ENCODE measurements around the gene ZNF276. TPM values are rescaled to one million over a fixed set of nuclear protein-coding genes. Genes with fewer than 3 reads are reported as not detected.

The ZNF276 gene
- total and polyA plus RNA-seq, 2 of the 8 experiments (the other 6 are each of a cell fraction or from before 2014, with no cell fraction given), result 6.4 to 9.3 TPM

GRCh38 chr16:89709166-89709565, 12.2 kb upstream of the ZNF276 start:
- no peak overlapping the region for H2AFZ ChIP-seq (ENCODE audit: low read length)
- no peak overlapping the region for H3K4ac ChIP-seq (replicated peaks; ENCODE audit: insufficient read length, low read depth, low read length)
- 67% methylated on average over 9 of the region's 10 CpGs; no CpG with 5 or more reads in 1 of the 2 experiments for WGBS, 2 experiments (ENCODE audit: extremely low coverage in 1 of 2, insufficient coverage in 1 of 2, insufficient read length in 1 of 2, insufficient replicate concordance in 2 of 2, low coverage in 1 of 2, low lambda C conversion rate in 2 of 2, missing lambda C conversion rate in 1 of 2)
- ChIA-PET POLR2A (ENCODE audit: partially characterized antibody) (interaction anchor here (1.8 to 16.7 kb wide), 4 partner anchors 8 to 21 kb away, joined by 6 to 193 read pairs (median 52); partner anchors contain the start of gene VPS9D1), CTCF (ENCODE audit: partially characterized antibody) (interaction anchor here (1.0 to 7.2 kb wide), 8 partner anchors 9 to 151 kb away, joined by 3 to 69 read pairs (median 10); partner anchors contain the start of gene SPATA2L)
- H4K20me1 ChIP-seq (replicated peaks in 1 of 2; ENCODE audit: control insufficient read depth in 1 of 2, insufficient read depth in 2 of 2, low read length in 2 of 2), result peaks cover under 1 to 6% of the 10 kb centered on the region in 2 experiments
- H3K9me3 ChIP-seq (ENCODE audit: insufficient read depth in 2 of 2, low read depth in 1 of 2, low read length in 1 of 2), result no peaks in the 10 kb centered on the region
- peaks cover 0 to 4% (median 2%) of the 10 kb centered on the region in 4 experiments; a peak in 2 of 7 replicates for H3K27me3 ChIP-seq (replicated peaks in 1 of 4; ENCODE audit: control insufficient read depth in 3 of 4, extremely low read depth in 1 of 4, insufficient read depth in 3 of 4, low read length in 3 of 4)
- H2BK120ac ChIP-seq (replicated peaks; ENCODE audit: low read depth, low read length), result no peak overlapping the region
- H3K4me3 ChIP-seq (ENCODE audit: extremely low read depth in 1 of 4, insufficient read depth in 2 of 4, low read depth in 3 of 4, low read length in 4 of 4), result no peak overlapping the region
- no peak for TF ChIP-seq NANOG (IDR thresholded peaks at IDR 0.05; ENCODE audit: insufficient read depth, low read depth, low read length, poor library complexity, severe bottlenecking)
- no peak for TF ChIP-seq TBP (IDR thresholded peaks at IDR 0.05; ENCODE audit: low read depth, low read length)
- TF ChIP-seq NRF1 (IDR thresholded peaks at IDR 0.05; ENCODE audit: low read depth, low read length), result no peak
- no peak for TF ChIP-seq SUZ12 (IDR thresholded peaks at IDR 0.05; ENCODE audit: low read length)
- TF ChIP-seq YY1 (IDR thresholded peaks at IDR 0.05; ENCODE audit: low read depth, low read length), result no peak
- TF ChIP-seq TEAD4 (IDR thresholded peaks at IDR 0.05; ENCODE audit: low read depth, low read length), result peak; percentile 87
- no peak for TF ChIP-seq JUN (IDR thresholded peaks at IDR 0.05; ENCODE audit: low read depth, low read length)
- H4K91ac ChIP-seq (replicated peaks; ENCODE audit: insufficient read length, low read length), result peak overlapping the region; percentile 15
- H2BK12ac ChIP-seq (ENCODE audit: low read depth, low read length), result 0 out of 2 replicates have a peak overlapping the region, but pooled peaks have one; percentile 94
- no peak overlapping the region for H3K23ac ChIP-seq (ENCODE audit: insufficient read length)
- H3K4me1 ChIP-seq (replicated peaks in 1 of 4; ENCODE audit: control insufficient read depth in 3 of 4, insufficient read depth in 4 of 4, low read length in 3 of 4), result peaks cover 0 to 18% (median 13%) of the 10 kb centered on the region in 4 experiments; a peak in 6 of 7 replicates
- H3K79me1 ChIP-seq (ENCODE audit: low read depth, low read length), result no peaks in the 10 kb centered on the region
- no peak overlapping the region for H3K9ac ChIP-seq (replicated peaks in 1 of 4; ENCODE audit: extremely low read depth in 1 of 4, low read depth in 3 of 4, low read length in 3 of 4)
- no peak overlapping the region for H2AK5ac ChIP-seq (ENCODE audit: low read depth, low read length)
- no peak overlapping the region for H3K27ac ChIP-seq (ENCODE audit: low read depth, low read length)
- peak overlapping the region; percentile 46; the same call in 1 of the 2 replicates for H2BK15ac ChIP-seq (ENCODE audit: low read length)
- H3K4me2 ChIP-seq (ENCODE audit: insufficient read depth in 1 of 2, low read depth in 2 of 2, low read length in 2 of 2), result peak overlapping the region; percentile 6 to 35; a peak in 2 of 4 replicates
- FAIRE-seq (no peak), DNase-seq (ENCODE audit: low read depth in 1 of 2, low spot score in 2 of 2) (no peak)
- H3K23me2 ChIP-seq (ENCODE audit: low read depth, low read length), result peaks cover 3% of the 10 kb centered on the region; the same call in 1 of the 2 replicates
- H4K8ac ChIP-seq (ENCODE audit: extremely low read depth, insufficient read depth, low read length), result no peak overlapping the region
- H3K18ac ChIP-seq (ENCODE audit: extremely low read depth, low read length), result peak overlapping the region; percentile 78; the same call in 1 of the 2 replicates
- no peak overlapping the region for H3K14ac ChIP-seq (ENCODE audit: insufficient read length)
- no peak overlapping the region for H4K5ac ChIP-seq (ENCODE audit: insufficient read length, low read depth, low read length)
- 0 out of 2 replicates have a peak overlapping the region, but pooled peaks have one; percentile 71 for H2BK5ac ChIP-seq (ENCODE audit: low read depth, low read length)
- H3K79me2 ChIP-seq (ENCODE audit: control insufficient read depth in 1 of 2, insufficient read depth in 2 of 2, low read length in 2 of 2), result no peaks in the 10 kb centered on the region
- H2BK20ac ChIP-seq (ENCODE audit: low read length), result no peak overlapping the region
- H3K56ac ChIP-seq (replicated peaks; ENCODE audit: insufficient read length, low read depth, low read length), result no peak overlapping the region
- peaks cover 0 to 4% (median 1%) of the 10 kb centered on the region in 4 experiments; a peak in 2 of 8 replicates for H3K36me3 ChIP-seq (ENCODE audit: control insufficient read depth in 2 of 4, insufficient read depth in 4 of 4, low read length in 3 of 4)

All from H1 (cell line).